AG08396 (cell line): ENCODE measurements around the gene PDCL3.

Source experiments
- DNase-seq: peaks from one replicate; pipeline ENCODE4 v3.0.0; 2012; ENCODE audit warnings: low spot score, mixed read lengths

PDCL3 gene

GRCh38 chr2:100561191-100561590 is 1.6 kb upstream of the PDCL3 start:
- DNase-seq = no peak

- no peak for DNase-seq
These were observed 834 bp downstream of the PDCL3 start for GRCh38 chr2:100563407-100564247.

GRCh38 chr2:100568989-100569388 is 6.2 kb downstream of the PDCL3 start:
- no peak for DNase-seq

GRCh38 chr2:100571668-100572067 is 8.9 kb downstream of the PDCL3 start:
- DNase-seq = no peak

- DNase-seq = no peak
These were observed 15.0 kb downstream of the PDCL3 start for GRCh38 chr2:100577777-100578176.

- no peak for DNase-seq
These were observed 17.8 kb downstream of the PDCL3 start for GRCh38 chr2:100580367-100581276.

- no peak for DNase-seq
These were observed 18.5 kb downstream of the PDCL3 start for GRCh38 chr2:100581277-100581612.

GRCh38 chr2:100584816-100585215 is 22.0 kb downstream of the PDCL3 start:
- DNase-seq = no peak

- DNase-seq = peak; percentile 34
These were observed 25.4 kb downstream of the PDCL3 start for GRCh38 chr2:100588071-100588786.

- DNase-seq = no peak
These were observed 26.7 kb downstream of the PDCL3 start for GRCh38 chr2:100589527-100589926.

- DNase-seq = no peak
These were observed 29.4 kb downstream of the PDCL3 start for GRCh38 chr2:100592226-100592625.

GRCh38 chr2:100596465-100596864 is 33.7 kb downstream of the PDCL3 start:
- no peak for DNase-seq

- DNase-seq = no peak
These were observed 36.8 kb downstream of the PDCL3 start for GRCh38 chr2:100599566-100599965.

- no peak for DNase-seq
These were observed 38.9 kb downstream of the PDCL3 start for GRCh38 chr2:100601661-100602060.

- no peak for DNase-seq
These were observed 40.6 kb downstream of the PDCL3 start for GRCh38 chr2:100603414-100603813.

GRCh38 chr2:100603948-100604633 is 41.3 kb downstream of the PDCL3 start:
- peak; percentile 36 for DNase-seq

GRCh38 chr2:100606332-100606725 is 43.5 kb downstream of the PDCL3 start:
- no peak for DNase-seq

GRCh38 chr2:100606726-100607343 is 44.0 kb downstream of the PDCL3 start:
- peak; percentile 67 for DNase-seq

GRCh38 chr2:100610381-100610831 is 47.6 kb downstream of the PDCL3 start:
- peak; percentile 77 for DNase-seq

- DNase-seq = no peak
These were observed 48.6 kb downstream of the PDCL3 start for GRCh38 chr2:100611079-100612029.
